Psoas muscle (tissue), 8 donors: ENCODE data around the gene RASGEF1C. TPM values are rescaled to one million over a fixed set of nuclear protein-coding genes. Genes with fewer than 3 reads are reported as not detected.
A peak's percentile ranks its signal among the peaks of the same experiment; 100 is the strongest.

Experiments
- ATAC-seq, 4 donors: fragments of 200-7000 bp; cut with Tn5 transposase; one replicate each; pipeline ENCODE4 v1.9.1; 2020; ENCODE audit warnings: moderate library complexity in 3 of 4, mild to moderate bottlenecking in 2 of 4
- DNase-seq, 2 donors: peaks; one replicate each; pipeline ENCODE4 v3.0.0-alpha.2; 2020
- H3K27ac ChIP-seq: fragments of 200-600 bp; one replicate; pipeline ENCODE4 v1.8.0; 2022
- H3K27me3 ChIP-seq, 3 donors: fragments of 200-600 bp in 1 of 3; one replicate each; pipeline versions ENCODE4 v1.6.1 to v1.8.0; 2013 to 2022; ENCODE audit warnings: low read length in 2 of 3, mild to moderate bottlenecking in 2 of 3, moderate library complexity in 1 of 3; ENCODE audit not compliant: insufficient read depth in 3 of 3
- H3K36me3 ChIP-seq, 2 donors: fragments of 200-600 bp in 1 of 2; one replicate each; pipeline versions ENCODE4 v1.6.1 to v1.8.0; 2013 to 2022; ENCODE audit warnings: low read depth in 1 of 2, mild to moderate bottlenecking in 1 of 2, moderate library complexity in 1 of 2; ENCODE audit not compliant: insufficient read depth in 1 of 2
- H3K4me1 ChIP-seq: fragments of 200-600 bp; one replicate; pipeline ENCODE4 v1.8.0; 2022
- H3K4me3 ChIP-seq: fragments of 200-600 bp; one replicate; pipeline ENCODE4 v1.8.0; 2022; ENCODE audit warnings: mild to moderate bottlenecking
- H3K9me3 ChIP-seq: fragments of 200-600 bp; one replicate; pipeline ENCODE4 v1.8.0; 2022
- CTCF ChIP-seq: fragments of 200-600 bp; IDR thresholded peaks from one replicate; pipeline ENCODE4 v1.8.0; 2022; ENCODE audit warnings: antibody characterized with exemption
- WGBS, 3 donors: extraction: QIAGEN DNeasy Blood & Tissue Kit; methylation state at CpG; one replicate each; pipeline versions ENCODE4 v1.1.6 to v1.1.7; 2013; 5-methylcytosine and 5-hydroxymethylcytosine counted together
- intact Hi-C, 2 donors: fragments of 100-400 bp; cut with DNase I; formaldehyde crosslinking; loops; one replicate each; pipeline versions ENCODE4 v1.11.0 to v1.14.2; 2022
- polyA plus RNA-seq, 3 donors: library from polyadenylated mRNA; stranded (reverse); fragments of 200-250 nt; gene quantifications; one replicate each; pipeline ENCODE4 v1.2.3, GENCODE V29; 2013
- total RNA-seq, 4 donors: library from RNA; stranded (reverse); fragmentation: NEBNext Ultra II Directional in 2 of 4; extraction: Animal tissue kit (Norgen Biotek cat#: 25700) in 2 of 4; gene quantifications; one replicate each; pipeline versions ENCODE4 v1.2.1 to v1.2.4, GENCODE V29; 2021 to 2023
- donor health status: healthy with polysubstance abuse.
- donor health status: DM: no; HTN: no; CAD: no; lungs with moderate emphysema.
- donor health status: Bipolar disorder and iron deficiency.
- donor health status: healthy.
- donor health status: DM: yes; HTN: yes; CAD: no.
- donor health status: DM: no; HTN: no; CAD: no.
- donor health status: DM: no; HTN: no; CAD: no.
- donor health status: DM: yes; HTN: yes; CAD: no.

RASGEF1C gene
- total and polyA plus RNA-seq, 7 donors: 0.03 to 0.05 (median 0.04) TPM; not detected in 4

GRCh38 chr5:180059326-180059725, 149.7 kb downstream of the RASGEF1C start:
- Histone ChIP-seq H3K9me3 (no peaks in the 10 kb centered on the region), H3K27ac (no peak overlapping the region), H3K36me3 (peaks cover 0 to 4% of the 10 kb centered on the region in 2 donors), H3K4me1 (no peaks in the 10 kb centered on the region), H3K27me3 (no peaks in the 10 kb centered on the region), H3K4me3 (no peak overlapping the region)
- intact Hi-C loops: no loop called here
- DNase-seq (no peak), ATAC-seq (no peak)
- WGBS, 3 donors: 82 to 85% (median 84%) methylated on average over 6 of the region's 6 CpGs
- no peak for TF ChIP-seq CTCF

- no peak overlapping the region for H3K4me3 ChIP-seq
- DNase-seq: no peak
- H3K27me3 ChIP-seq: no peaks in the 10 kb centered on the region
- H3K4me1 ChIP-seq: peaks cover 16% of the 10 kb centered on the region
- intact Hi-C loops: no loop called here
- TF ChIP-seq CTCF: no peak
- H3K9me3 ChIP-seq: no peaks in the 10 kb centered on the region
- ATAC-seq: no peak
- H3K36me3 ChIP-seq: peaks cover 0 to 4% of the 10 kb centered on the region in 2 donors
- 96 to 100% (median 98%) methylated on average over 1 of the region's 1 CpG for WGBS, 3 donors
- no peak overlapping the region for H3K27ac ChIP-seq
Observed at GRCh38 chr5:180056153-180056552, 152.9 kb downstream of the RASGEF1C start.

GRCh38 chr5:180054226-180054625, 154.8 kb downstream of the RASGEF1C start:
- Histone ChIP-seq H3K36me3 (peaks cover 0 to 4% of the 10 kb centered on the region in 2 donors), H3K9me3 (no peaks in the 10 kb centered on the region), H3K27ac (no peak overlapping the region), H3K4me1 (peaks cover 29% of the 10 kb centered on the region), H3K27me3 (no peaks in the 10 kb centered on the region), H3K4me3 (no peak overlapping the region)
- intact Hi-C loops: no loop called here
- ATAC-seq (no peak), DNase-seq (no peak)
- no peak for TF ChIP-seq CTCF
- WGBS, 3 donors: 77 to 85% (median 84%) methylated on average over 6 of the region's 6 CpGs

GRCh38 chr5:180053061-180053602, 155.9 kb downstream of the RASGEF1C start:
- DNase-seq: no peak
- intact Hi-C loops: no loop called here

More at GRCh38 chr5:180053061-180053602, 155.9 kb downstream of the RASGEF1C start:
- Histone ChIP-seq H3K36me3 (peaks cover 0 to 4% of the 10 kb centered on the region in 2 donors), H3K9me3 (no peaks in the 10 kb centered on the region), H3K27me3 (no peaks in the 10 kb centered on the region), H3K4me1 (peaks cover 40% of the 10 kb centered on the region), H3K27ac (no peak overlapping the region), H3K4me3 (no peak overlapping the region)
- ATAC-seq: peak in 3 of 4 donors; percentile 53 to 62 (median 58)
- TF ChIP-seq CTCF: no peak
- 60 to 83% (median 63%) methylated on average over 8 of the region's 8 CpGs for WGBS, 3 donors
